ENCODE data around the gene PLEKHG4.
A peak's percentile ranks its signal among the peaks of the same experiment; 100 is the strongest.

Gene PLEKHG4

GRCh38 chr16:67244387-67245185 is 34.7 kb upstream of the PLEKHG4 start:
- peak; percentile 51 for DNase-seq (ENCODE audit: low read depth, low spot score)

- DNase-seq (ENCODE audit: low read depth, low spot score): no peak
Observed at GRCh38 chr16:67245186-67245585, 34.1 kb upstream of the PLEKHG4 start.

DNA sequence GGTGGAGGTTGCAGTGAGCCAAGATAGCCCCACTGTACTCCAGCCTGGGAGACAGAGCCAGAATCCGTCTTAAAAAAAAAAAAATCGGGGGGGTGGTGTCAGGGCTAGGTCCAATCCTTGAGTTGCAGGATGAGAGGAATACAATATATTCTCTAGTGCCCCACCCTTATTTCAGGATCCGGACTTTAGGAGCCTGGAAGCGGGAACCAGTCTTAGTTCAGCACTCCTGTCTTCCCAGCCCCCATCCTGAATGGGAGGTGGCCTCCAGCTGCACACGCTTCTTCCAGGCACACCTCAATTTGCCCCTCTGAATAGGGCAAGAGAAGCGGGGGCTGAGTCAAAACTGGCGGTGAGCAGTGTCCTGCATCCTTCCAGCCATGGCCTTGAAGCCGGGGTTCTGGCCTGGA is 33.7 kb upstream of the PLEKHG4 start:
- no peak for DNase-seq (ENCODE audit: low read depth, low spot score)

GRCh38 chr16:67246081-67246755 is 33.1 kb upstream of the PLEKHG4 start:
- DNase-seq (ENCODE audit: low read depth, low spot score): peak; percentile 93

DNA sequence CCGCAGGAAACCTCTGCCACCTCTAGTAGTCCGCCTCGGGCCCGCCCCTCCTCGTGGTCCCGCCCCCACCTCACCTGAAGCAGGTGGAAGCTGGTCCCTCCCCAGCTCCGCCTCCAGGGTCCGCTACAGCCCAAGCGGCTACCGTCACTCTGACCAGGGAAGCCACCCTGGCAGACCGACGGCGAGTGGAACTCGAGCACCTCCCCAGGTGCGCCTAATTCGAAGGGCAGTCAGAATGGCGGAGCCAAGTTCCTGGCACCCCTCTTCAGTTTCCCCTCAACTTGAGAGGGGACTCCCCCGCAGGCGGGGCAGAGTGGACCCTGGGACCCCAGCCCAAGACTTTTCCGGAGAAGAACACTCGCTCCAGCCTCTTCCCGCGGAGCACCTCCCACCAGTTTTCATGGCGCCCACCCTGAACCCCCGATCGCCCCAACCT is 32.6 kb upstream of the PLEKHG4 start:
- peak; percentile 87 for DNase-seq (ENCODE audit: low read depth, low spot score)

GRCh38 chr16:67247192-67248072 is 31.9 kb upstream of the PLEKHG4 start, which contains the start of gene FHOD1:
Gene FHOD1, minus strand, starts transcription at chr16:67247481. Its CDS starts 71 bp downstream, at chr16:67247410.
- DNase-seq (ENCODE audit: low read depth, low spot score): peak; percentile 93

- DNase-seq (ENCODE audit: low read depth, low spot score): no peak
Observed at GRCh38 chr16:67248073-67248400, 31.3 kb upstream of the PLEKHG4 start.

DNA sequence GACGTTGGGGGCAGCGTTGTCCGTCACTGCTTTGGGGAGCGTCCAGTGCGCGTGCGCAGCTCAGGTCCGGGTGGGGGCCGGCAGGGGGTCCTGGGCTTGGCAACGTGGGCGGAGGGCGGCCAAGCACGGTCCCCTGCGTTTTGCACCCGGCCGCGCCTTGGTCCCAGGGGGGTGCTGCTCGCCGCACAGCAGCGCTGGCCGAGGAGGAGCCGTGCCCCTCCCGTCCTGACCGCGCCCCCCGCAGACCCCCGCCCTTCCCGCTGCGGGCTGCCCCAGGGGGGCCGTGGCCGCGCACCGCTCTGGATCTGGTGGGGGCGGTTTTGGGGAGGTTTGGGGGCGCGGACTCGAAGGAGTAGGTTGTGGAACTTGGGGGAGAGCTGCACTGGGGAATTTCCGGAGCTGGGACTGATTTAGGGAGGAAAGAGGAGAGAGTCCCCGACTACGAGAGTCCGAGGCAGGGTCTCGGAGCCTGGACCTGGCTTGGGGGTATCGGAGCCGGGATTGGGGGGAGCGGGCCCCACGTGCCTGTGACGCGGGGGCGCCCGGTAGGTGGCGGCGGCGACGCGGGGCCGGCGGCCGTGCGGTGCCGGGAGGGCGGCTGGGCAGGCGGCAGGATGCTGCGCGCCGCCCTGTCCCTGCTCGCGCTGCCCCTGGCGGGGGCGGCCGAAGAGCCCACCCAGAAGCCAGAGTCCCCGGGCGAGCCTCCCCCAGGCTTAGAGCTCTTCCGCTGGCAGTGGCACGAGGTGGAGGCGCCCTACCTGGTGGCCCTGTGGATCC is 30.7 kb upstream of the PLEKHG4 start, which contains the start of gene SLC9A5:
TSS of gene SLC9A5 (plus strand) at position 579 of the 777 bp plus-strand sequence. CDS start at position 615, 36 bp downstream.
- DNase-seq (ENCODE audit: low read depth, low spot score): no peak

DNA sequence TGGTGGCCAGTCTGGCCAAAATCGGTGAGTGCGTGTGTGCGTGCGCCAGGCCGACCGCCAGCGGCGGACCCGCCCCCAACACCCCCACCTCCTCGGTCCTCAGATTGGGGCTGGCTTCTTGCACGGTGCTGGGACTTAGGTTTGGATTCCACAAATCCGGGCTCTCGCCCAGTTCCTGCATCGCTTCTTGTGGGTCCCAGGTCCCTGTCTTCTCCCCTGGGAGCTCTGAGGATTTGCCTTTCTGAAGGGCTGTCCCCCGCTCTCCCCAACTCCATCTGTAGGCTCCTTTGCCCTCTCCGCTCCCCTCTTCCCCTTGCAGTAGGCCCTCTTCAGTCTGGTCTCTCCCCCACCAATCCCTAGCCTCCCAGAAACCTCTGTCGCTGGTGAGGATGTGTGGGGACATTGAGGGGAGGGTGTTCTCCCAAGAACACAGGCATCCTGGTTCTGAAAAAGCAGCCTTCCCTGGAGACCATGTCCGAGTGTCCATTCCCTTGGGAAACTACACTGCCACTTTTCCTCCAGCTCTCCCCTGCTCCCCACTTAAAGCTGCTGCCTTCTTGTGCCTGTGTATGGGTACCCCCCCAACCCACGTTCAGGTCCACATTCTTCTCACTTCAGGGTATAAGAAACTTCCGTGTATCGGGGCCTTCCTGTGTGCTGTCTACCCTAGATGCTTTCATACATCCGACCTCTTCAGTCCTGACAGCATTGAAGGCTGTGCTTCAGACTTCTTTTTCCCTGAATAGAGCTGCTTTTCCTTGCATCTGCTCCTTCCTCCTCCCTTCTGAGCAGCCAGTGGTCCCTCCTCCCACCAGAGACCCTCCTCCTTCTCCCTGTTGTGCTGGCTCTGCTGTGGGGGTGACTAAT is 29.9 kb upstream of the PLEKHG4 start:
- no peak for DNase-seq (ENCODE audit: low read depth, low spot score)

GRCh38 chr16:67250045-67250327 is 29.3 kb upstream of the PLEKHG4 start:
- no peak for DNase-seq (ENCODE audit: low read depth, low spot score)

- DNase-seq (ENCODE audit: low read depth, low spot score): no peak
Observed at GRCh38 chr16:67252609-67253497, 26.5 kb upstream of the PLEKHG4 start.

DNA sequence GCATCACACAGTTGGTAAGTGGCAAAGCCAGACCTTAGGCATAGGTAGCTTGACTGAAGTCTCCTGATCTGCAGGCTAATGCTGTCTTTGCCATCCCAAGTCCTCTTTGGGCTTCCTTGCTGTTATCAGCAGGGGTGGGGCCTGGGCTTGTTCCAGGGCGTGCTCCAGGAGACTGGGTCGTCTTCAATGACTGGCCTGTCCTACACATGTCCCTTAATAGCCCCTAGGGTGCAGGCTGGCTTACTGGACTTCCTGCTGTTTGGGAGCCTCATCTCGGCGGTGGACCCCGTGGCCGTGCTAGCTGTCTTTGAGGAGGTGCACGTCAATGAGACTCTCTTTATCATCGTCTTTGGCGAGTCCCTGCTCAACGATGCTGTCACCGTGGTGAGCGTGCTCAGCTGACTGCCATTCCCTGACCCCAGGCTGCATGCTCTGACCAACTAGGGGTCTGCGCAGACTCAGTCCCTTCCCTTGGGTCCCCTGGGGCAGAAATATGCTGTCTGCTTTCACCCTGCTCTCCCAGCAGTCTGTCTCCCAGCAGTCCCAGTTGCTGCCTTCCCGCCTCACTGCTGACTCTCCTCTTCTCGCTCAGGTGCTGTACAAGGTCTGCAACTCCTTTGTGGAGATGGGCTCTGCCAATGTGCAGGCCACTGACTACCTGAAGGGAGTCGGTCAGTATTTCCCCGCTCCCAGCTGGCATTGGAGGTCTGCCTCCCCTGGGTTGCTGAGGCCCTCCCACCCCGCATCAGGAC is 24.4 kb upstream of the PLEKHG4 start:
- no peak for DNase-seq (ENCODE audit: low read depth, low spot score)

GRCh38 chr16:67255553-67256221 is 23.6 kb upstream of the PLEKHG4 start:
- no peak for DNase-seq (ENCODE audit: low read depth, low spot score)

GRCh38 chr16:67256701-67257230 is 22.6 kb upstream of the PLEKHG4 start:
- DNase-seq (ENCODE audit: low read depth, low spot score): no peak

- no peak for DNase-seq (ENCODE audit: low read depth, low spot score)
Observed at GRCh38 chr16:67257486-67258160, 21.7 kb upstream of the PLEKHG4 start.

DNA sequence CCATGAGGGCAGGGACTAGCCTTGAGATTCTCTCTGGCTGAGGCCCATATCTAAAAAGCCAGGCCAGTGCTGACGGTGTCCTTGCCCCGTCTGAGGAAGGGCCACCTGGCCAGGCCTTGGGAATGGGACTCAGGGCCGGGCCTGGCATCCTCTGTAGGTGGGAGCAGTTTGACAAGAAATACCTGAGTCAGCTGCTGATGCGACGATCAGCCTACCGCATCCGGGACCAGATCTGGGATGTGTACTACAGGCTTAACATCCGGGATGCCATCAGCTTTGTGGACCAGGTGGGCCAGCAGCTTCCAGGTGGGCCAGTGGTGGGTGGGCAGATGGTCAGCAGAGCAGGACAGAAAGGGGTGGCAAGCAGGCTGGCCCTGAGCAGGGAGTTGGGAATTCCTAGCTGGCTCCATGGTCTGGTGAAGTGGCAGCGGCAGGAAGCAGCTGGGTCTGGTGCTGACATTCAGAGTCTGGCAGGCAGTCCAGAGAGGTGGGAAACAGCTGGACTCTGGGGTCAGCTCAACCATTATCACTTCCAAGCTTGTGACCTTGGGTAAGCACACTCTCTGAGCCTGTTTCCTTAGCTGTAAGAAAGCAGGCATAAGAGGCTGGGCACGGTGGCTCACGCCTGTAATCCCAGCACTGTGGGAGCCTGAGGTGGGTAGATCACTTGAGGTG is 21.0 kb upstream of the PLEKHG4 start:
- DNase-seq (ENCODE audit: low read depth, low spot score): no peak

GRCh38 chr16:67259705-67260104 is 19.6 kb upstream of the PLEKHG4 start:
- no peak for DNase-seq (ENCODE audit: low read depth, low spot score)
